ENCODE data around the gene CDYL2. TPM values are rescaled to one million over a fixed set of nuclear protein-coding genes. Genes with fewer than 3 reads are reported as not detected.
A peak's percentile ranks its signal among the peaks of the same experiment; 100 is the strongest.

Gene CDYL2
- total RNA-seq, 4 donors from 2014 or later, result 0.80 to 3.5 (median 2.3) TPM

DNA sequence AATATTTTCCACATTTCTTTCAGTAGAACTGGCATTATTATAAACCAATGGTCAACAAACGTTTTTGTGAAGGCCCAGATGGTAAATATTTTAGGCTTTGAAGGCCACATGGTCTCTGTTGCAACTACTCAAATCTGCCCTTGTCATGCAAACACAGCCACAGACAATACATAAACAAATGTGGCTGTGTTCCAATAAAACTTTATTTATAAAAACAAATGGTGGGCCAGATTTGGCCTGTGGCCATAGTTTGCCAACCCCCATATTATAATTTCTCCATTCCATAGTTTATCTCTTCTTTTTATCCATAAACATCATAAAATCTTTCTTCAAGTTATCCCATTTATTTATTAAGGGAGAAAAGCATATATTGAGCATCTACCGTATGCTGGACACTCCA lies 98.8 kb downstream of the CDYL2 start:
- no peaks in the 10 kb centered on the region for H3K36me3 ChIP-seq
- H3K4me3 ChIP-seq, result no peak overlapping the region
- intact Hi-C loops (cut with DNase I; ENCODE audit: low total_unique reads) (no loop called here), in situ Hi-C loops (cut with MboI; ENCODE audit: low pct_ligation_motif_present in 1 of 4, low pct_unique_long_range_greater_than_20kb in 1 of 4, low sequenced_read_pairs in 3 of 4) (no loop called here)
- 83 to 85% methylated on average over 2 of the region's 2 CpGs for WGBS, 2 donors (ENCODE audit: low coverage in 1 of 2)
- no peak overlapping the region for H3K27ac ChIP-seq
- no peak for DNase-seq
- no peak for TF ChIP-seq EP300 (IDR thresholded peaks at IDR 0.05; ENCODE audit: low read depth)
- TF ChIP-seq, protein P1, sequence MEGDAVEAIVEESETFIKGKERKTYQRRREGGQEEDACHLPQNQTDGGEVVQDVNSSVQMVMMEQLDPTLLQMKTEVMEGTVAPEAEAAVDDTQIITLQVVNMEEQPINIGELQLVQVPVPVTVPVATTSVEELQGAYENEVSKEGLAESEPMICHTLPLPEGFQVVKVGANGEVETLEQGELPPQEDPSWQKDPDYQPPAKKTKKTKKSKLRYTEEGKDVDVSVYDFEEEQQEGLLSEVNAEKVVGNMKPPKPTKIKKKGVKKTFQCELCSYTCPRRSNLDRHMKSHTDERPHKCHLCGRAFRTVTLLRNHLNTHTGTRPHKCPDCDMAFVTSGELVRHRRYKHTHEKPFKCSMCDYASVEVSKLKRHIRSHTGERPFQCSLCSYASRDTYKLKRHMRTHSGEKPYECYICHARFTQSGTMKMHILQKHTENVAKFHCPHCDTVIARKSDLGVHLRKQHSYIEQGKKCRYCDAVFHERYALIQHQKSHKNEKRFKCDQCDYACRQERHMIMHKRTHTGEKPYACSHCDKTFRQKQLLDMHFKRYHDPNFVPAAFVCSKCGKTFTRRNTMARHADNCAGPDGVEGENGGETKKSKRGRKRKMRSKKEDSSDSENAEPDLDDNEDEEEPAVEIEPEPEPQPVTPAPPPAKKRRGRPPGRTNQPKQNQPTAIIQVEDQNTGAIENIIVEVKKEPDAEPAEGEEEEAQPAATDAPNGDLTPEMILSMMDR (IDR thresholded peaks at IDR 0.05), result no peak
- no peak for TF ChIP-seq POLR2AphosphoS5 (IDR thresholded peaks at IDR 0.05)
- TF ChIP-seq POLR2A (IDR thresholded peaks at IDR 0.05), result no peak
- H3K9me3 ChIP-seq, result no peaks in the 10 kb centered on the region
- H3K4me1 ChIP-seq, result no peaks in the 10 kb centered on the region
- no peaks in the 10 kb centered on the region for H3K27me3 ChIP-seq

DNA sequence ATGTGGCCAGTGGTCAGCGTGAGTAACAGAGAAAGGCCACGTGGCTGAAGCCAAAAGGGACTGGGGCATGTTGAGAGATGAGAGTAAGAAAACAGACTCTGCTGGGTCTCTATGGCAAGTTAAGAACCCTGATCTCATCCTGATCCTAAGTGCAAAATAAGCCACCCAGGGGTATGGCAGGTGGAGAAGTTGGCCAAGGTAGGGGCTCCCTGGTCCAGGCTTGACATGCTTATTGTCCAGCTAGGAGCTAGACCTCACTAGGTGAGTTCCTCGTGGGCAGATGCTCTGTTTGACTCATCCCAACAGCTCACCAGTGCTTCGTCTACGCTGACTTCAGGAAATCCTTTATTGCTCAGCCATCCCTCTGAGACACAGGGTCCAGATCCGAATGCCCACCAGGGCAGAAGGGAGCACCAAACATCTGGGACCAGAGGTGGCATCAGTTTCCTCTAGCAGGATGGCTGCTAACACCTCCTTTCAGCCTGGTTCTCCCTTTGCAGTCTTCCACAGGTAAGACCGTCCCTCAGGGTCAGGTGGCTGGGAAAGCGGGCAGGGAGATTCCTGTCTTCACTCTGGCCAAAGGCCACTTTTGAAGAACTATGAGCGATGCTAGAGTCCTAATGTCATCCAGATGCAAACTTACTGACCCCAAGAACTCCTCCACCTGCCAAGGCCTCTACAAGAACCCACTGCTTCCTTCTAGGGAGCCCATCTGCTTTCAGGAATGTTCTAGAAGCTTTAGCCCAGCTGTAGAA lies 99.5 kb downstream of the CDYL2 start:
- in situ Hi-C loops (cut with MboI; ENCODE audit: low pct_ligation_motif_present in 1 of 4, low pct_unique_long_range_greater_than_20kb in 1 of 4, low sequenced_read_pairs in 3 of 4), result no loop called here
- Histone ChIP-seq H3K27ac (no peak overlapping the region), H3K4me3 (no peak overlapping the region), H3K36me3 (no peaks in the 10 kb centered on the region), H3K27me3 (no peaks in the 10 kb centered on the region), H3K9me3 (no peaks in the 10 kb centered on the region), H3K4me1 (no peaks in the 10 kb centered on the region)
- intact Hi-C loops (cut with DNase I; ENCODE audit: low total_unique reads), result no loop called here
- DNase-seq, result no peak
- TF ChIP-seq, protein P1 (IDR thresholded peaks at IDR 0.05), result no peak
- TF ChIP-seq POLR2A (IDR thresholded peaks at IDR 0.05) (no peak), EP300 (IDR thresholded peaks at IDR 0.05; ENCODE audit: low read depth) (no peak), POLR2AphosphoS5 (IDR thresholded peaks at IDR 0.05) (no peak)
- 87% methylated on average over 9 of the region's 9 CpGs; no CpG with 5 or more reads in 1 of the 2 donors for WGBS, 2 donors (ENCODE audit: low coverage in 1 of 2)

DNA sequence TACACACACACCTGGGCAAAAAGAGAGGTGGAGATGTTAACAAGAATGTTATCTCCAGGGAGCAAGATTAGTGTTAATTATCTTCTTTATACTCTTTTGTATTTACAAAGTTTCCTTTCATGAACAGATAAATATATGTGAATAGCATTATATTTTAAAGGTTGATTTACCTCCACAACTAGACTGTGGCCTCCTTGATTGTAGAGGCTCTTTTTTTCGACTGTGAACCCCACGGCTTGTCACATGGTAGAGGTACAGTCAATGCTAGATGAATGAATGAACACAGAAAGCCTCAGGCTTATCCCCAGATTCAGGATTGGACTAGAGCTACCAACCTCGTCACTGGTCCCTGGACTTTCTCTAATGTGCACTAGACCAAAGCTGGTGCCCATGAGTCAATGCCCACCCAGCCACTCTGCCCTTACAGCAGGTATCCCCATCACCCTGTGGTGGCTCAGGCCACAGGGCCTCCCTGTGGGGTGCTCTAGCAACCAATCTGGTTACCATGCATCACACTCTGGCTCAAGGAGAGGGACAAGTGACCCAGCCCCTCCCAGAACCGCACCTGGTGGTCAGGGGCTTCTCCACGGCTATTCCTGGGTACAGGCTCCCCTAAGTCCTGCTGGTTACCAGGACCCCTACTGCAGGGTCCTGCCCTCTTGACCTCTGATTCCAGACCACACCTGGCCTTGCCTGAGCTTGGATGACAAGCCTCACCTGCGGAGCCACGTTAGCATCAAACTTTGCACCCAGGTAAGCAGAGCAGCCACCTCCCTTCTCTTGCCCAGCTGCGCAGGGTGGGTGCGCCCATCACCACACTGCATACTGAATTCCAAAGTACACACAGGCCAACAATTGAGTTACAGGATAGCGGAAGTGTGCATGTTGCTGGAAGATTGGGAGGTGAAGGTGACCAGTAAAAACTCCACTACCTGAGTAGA lies 101.0 kb downstream of the CDYL2 start:
- Histone ChIP-seq H3K27me3 (no peaks in the 10 kb centered on the region), H3K4me3 (no peak overlapping the region), H3K27ac (no peak overlapping the region), H3K9me3 (no peaks in the 10 kb centered on the region), H3K36me3 (no peaks in the 10 kb centered on the region), H3K4me1 (no peaks in the 10 kb centered on the region)
- DNase-seq, result peak; percentile 9
- TF ChIP-seq, protein P1 (IDR thresholded peaks at IDR 0.05), result no peak
- no peak for TF ChIP-seq POLR2A (IDR thresholded peaks at IDR 0.05)
- no peak for TF ChIP-seq POLR2AphosphoS5 (IDR thresholded peaks at IDR 0.05)
- no peak for TF ChIP-seq EP300 (IDR thresholded peaks at IDR 0.05; ENCODE audit: low read depth)
- 81 to 100% methylated on average over 2 to 10 of the region's 10 CpGs for WGBS, 2 donors (ENCODE audit: low coverage in 1 of 2)
- in situ Hi-C loops (cut with MboI; ENCODE audit: low pct_ligation_motif_present in 1 of 4, low pct_unique_long_range_greater_than_20kb in 1 of 4, low sequenced_read_pairs in 3 of 4), result no loop called here
- intact Hi-C loops (cut with DNase I; ENCODE audit: low total_unique reads), result no loop called here

DNA sequence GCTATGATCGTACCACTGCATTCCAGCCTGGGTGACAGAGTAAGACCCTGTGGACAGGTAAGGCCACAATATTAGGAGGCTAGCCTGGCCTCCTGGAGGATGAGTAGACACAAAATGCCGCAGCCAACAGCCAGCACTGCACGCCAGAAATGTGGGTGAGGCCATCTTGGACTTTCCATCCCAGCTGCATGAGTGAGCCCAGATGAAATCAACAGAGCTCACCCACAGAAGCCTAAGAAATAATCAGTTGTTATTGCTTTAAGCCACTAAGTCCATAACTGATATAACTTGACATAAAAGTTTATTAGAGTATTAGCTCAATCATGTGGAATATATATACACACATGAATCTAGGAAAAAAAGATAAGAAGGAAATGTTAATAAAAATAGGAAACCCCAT lies 101.7 kb downstream of the CDYL2 start:
- intact Hi-C loops (cut with DNase I; ENCODE audit: low total_unique reads), result no loop called here
- in situ Hi-C loops (cut with MboI; ENCODE audit: low pct_ligation_motif_present in 1 of 4, low pct_unique_long_range_greater_than_20kb in 1 of 4, low sequenced_read_pairs in 3 of 4), result no loop called here
- Histone ChIP-seq H3K36me3 (no peaks in the 10 kb centered on the region), H3K27me3 (no peaks in the 10 kb centered on the region), H3K27ac (no peak overlapping the region), H3K4me1 (no peaks in the 10 kb centered on the region), H3K9me3 (peaks cover 0 to under 1% of the 10 kb centered on the region in 2 donors), H3K4me3 (no peak overlapping the region)
- 80 to 94% methylated on average over 2 to 3 of the region's 3 CpGs for WGBS, 2 donors (ENCODE audit: low coverage in 1 of 2)
- TF ChIP-seq POLR2AphosphoS5 (IDR thresholded peaks at IDR 0.05), result no peak
- TF ChIP-seq EP300 (IDR thresholded peaks at IDR 0.05; ENCODE audit: low read depth), result no peak
- no peak for TF ChIP-seq POLR2A (IDR thresholded peaks at IDR 0.05)
- TF ChIP-seq, protein P1 (IDR thresholded peaks at IDR 0.05), result no peak
- DNase-seq, result no peak
